Activated naive CD8-positive, alpha-beta T cell treated with anti-CD3 and anti-CD28 coated beads, Interleukin-2, amount 10 ng/mL, durations not matched to agents 7 days and 5 days (primary cell): ENCODE data around the gene TTC38. TPM values are rescaled to one million over a fixed set of nuclear protein-coding genes. Genes with fewer than 3 reads are reported as not detected.
"Not testable (repeated sequence)": the region's sequence is repeated elsewhere in the genome, so short reads cannot be mapped to it uniquely, and the experiment has no call there.

Source experiments
- ATAC-seq: fragments of 150-1000 bp; cut with Tn5 transposase; one replicate; pipeline ENCODE4 v1.10.0; 2021; ENCODE audit warnings: low read depth, moderate library complexity
- POLR2A ChIA-PET: fragments of 350-600 bp; sonication (Branson Sonifier 250); formaldehyde crosslinking; loops from one replicate; lab custom pipeline; 2021; ENCODE audit warnings: antibody characterized with exemption; lab: Charles Lee
- DNase-seq: peaks from one replicate; pipeline ENCODE4 v3.0.0; 2021
- H3K27ac Mint-ChIP-seq: one replicate; pipeline ENCODE4 v1.8.0; 2022; ENCODE audit warnings: mild to moderate bottlenecking, mixed read lengths
- H3K27me3 Mint-ChIP-seq: one replicate; pipeline ENCODE4 v1.8.0; 2022; ENCODE audit warnings: mild to moderate bottlenecking, moderate library complexity, mixed read lengths
- H3K36me3 Mint-ChIP-seq: one replicate; pipeline ENCODE4 v1.8.0; 2021; ENCODE audit warnings: mild to moderate bottlenecking, mixed read lengths
- H3K4me1 Mint-ChIP-seq: one replicate; pipeline ENCODE4 v1.8.0; 2021; ENCODE audit warnings: mixed read lengths
- H3K4me3 Mint-ChIP-seq: one replicate; pipeline ENCODE4 v1.8.0; 2022; ENCODE audit warnings: mild to moderate bottlenecking, moderate library complexity, mixed read lengths
- H3K9me3 Mint-ChIP-seq: one replicate; pipeline ENCODE4 v1.8.0; 2021; ENCODE audit warnings: mixed read lengths
- total RNA-seq, 2 experiments: library from RNA; stranded (reverse); gene quantifications; one replicate each; pipeline ENCODE4 v1.2.3, GENCODE V29; 2021

Gene TTC38
- total RNA-seq, 2 experiments from 2014 or later = 24.3 to 25.0 TPM

DNA sequence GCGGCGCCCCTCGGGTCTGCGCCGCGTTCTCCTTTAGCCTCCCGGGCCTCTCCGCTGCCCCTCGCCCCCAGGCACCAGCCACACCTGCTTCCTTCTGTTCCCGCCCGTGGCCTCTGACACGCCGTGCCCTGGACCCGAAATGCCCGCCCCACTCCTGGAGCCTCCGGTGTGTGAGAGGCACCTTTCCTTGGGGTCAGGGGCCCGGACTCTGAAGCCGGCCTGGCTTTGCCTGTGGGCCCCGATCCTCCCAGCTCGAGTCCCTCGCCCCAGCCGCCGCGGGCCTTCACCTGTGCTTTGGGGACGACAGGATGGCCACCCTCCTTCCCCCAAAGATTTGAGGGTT lies 17.1 kb upstream of the TTC38 start:
- ATAC-seq = peak; percentile 1
- no peaks in the 10 kb centered on the region for H3K9me3 Mint-ChIP-seq
- DNase-seq = no peak
- no peaks in the 10 kb centered on the region for H3K36me3 Mint-ChIP-seq
- H3K27ac Mint-ChIP-seq = peak overlapping the region; percentile 86
- H3K4me1 Mint-ChIP-seq = peaks cover 21% of the 10 kb centered on the region
- POLR2A ChIA-PET = interaction anchor here (0.8 to 1.5 kb wide), 11 partner anchors 11 to 101 kb away, joined by 3 to 12 read pairs (median 7); partner anchors contain the start of genes GTSE1, TRMU and TTC38
- no peaks in the 10 kb centered on the region for H3K27me3 Mint-ChIP-seq
- H3K4me3 Mint-ChIP-seq = peak overlapping the region; percentile 85

DNA sequence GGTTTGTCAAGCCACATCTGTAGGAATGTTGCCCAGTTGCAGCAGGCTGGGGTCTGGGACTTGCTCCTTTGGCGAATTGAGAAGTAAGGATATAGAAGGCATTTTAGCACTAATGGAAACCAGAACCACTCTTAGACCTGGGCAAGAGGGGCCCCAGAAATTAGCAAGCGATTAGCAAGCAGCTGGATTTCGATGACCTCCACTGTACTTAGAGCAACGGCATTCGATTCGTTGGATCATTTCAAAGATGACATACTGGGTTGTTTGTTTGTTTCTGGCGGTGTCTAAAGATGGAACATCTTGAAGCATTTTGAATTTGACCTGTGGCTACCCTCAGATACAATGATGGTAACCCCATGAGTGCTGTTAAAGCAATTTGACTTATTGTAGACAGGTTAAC lies 16.5 kb upstream of the TTC38 start:
- H3K27me3 Mint-ChIP-seq = no peaks in the 10 kb centered on the region
- H3K9me3 Mint-ChIP-seq = no peaks in the 10 kb centered on the region
- H3K27ac Mint-ChIP-seq = peak overlapping the region; percentile 67
- H3K4me3 Mint-ChIP-seq = peak overlapping the region; percentile 85
- POLR2A ChIA-PET = no interaction called here
- no peak for ATAC-seq
- peaks cover 21% of the 10 kb centered on the region for H3K4me1 Mint-ChIP-seq
- DNase-seq = no peak
- no peaks in the 10 kb centered on the region for H3K36me3 Mint-ChIP-seq

DNA sequence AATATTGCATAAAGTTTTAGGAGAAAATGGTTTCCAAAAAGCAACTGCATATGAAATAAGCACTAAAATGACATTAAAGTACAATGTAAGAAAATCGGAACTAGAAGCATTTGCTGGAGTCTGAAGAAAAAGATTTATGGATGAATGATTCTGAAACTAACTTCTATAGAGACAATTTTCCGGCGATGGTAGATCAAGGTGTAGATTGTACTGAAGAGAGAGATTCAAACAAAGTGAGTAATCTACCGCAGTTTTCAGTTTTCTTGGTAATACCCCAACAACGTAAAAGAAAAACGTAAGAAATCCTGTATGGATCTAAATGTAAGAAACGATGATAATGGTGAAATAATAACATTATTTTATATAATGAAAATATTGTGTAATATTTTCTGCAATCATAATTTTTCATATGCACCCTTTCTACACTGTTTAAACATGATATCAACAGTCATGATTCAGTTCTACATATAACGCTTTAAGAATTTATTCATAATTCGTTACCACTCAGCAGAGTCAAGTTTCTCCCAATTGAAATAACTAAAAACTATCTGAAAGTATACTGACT lies 15.9 kb upstream of the TTC38 start:
- DNase-seq (no peak), ATAC-seq (no peak)
- POLR2A ChIA-PET = no interaction called here
- Mint-ChIP-seq H3K9me3 (no peaks in the 10 kb centered on the region), H3K36me3 (no peaks in the 10 kb centered on the region), H3K4me3 (peak overlapping the region; percentile 17), H3K27me3 (peaks cover 3% of the 10 kb centered on the region), H3K27ac (no peak overlapping the region), H3K4me1 (peaks cover 20% of the 10 kb centered on the region)

DNA sequence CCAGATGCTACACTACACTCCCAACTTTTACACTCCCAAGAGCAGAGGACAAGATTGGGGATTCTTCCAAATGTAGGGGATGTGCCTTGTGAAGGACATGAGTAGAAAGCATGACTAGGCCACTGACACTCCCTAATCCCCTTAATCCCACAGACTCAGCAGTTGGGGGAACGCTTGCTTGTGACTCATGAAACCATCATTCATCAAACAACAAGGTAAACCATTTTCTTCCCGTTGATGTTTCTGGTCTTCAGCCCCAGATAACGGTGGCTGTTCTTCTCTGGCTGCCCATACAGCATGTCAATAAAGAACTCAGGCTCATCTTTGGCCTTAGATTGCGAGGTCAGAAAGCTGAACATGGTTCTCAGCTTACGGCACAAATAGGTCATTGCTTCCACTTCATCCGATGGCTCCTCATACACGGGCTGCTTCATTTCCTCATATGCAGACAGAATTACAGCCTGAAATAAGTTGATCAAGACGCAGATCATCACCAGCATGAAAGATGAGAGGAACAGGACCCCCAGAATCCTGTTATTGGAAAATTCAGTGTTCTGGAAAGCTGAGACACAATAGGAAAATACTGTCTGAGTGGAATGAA lies 11.3 kb upstream of the TTC38 start:
- Mint-ChIP-seq H3K36me3 (no peaks in the 10 kb centered on the region), H3K4me3 (no peak overlapping the region), H3K27ac (no peak overlapping the region), H3K27me3 (peaks cover 40% of the 10 kb centered on the region), H3K4me1 (peaks cover 12% of the 10 kb centered on the region), H3K9me3 (peaks cover 5% of the 10 kb centered on the region)
- ATAC-seq = no peak
- no peak for DNase-seq
- POLR2A ChIA-PET = interaction anchor here (1.4 kb wide), 1 partner anchor 11 kb away, joined by 4 read pairs; the partner anchor contains the start of gene TTC38

DNA sequence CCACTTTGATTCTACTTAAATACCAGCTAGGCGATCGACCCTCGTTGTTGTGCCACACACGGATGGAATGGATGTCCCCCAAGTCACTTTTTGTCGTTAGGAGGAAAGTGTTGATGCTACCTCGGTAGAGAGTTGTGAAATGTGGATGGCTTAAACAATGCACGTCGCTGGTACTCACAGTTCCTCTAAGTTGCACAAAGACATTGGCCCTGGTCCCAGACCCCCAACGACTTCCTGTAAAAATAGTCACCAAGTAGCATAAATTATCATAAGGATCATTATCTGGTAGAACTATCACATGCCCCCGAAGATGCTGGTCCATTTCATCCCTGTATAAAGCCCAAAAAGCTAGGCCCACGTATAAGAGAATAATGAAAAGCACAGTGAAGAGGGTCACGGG lies 8.4 kb upstream of the TTC38 start:
- ATAC-seq = no peak
- peaks cover 7% of the 10 kb centered on the region for H3K9me3 Mint-ChIP-seq
- no peak overlapping the region for H3K27ac Mint-ChIP-seq
- DNase-seq = no peak
- H3K4me3 Mint-ChIP-seq = no peak overlapping the region
- peaks cover 3% of the 10 kb centered on the region for H3K4me1 Mint-ChIP-seq
- H3K27me3 Mint-ChIP-seq = peaks cover 63% of the 10 kb centered on the region
- H3K36me3 Mint-ChIP-seq = peaks cover 6% of the 10 kb centered on the region
- POLR2A ChIA-PET = interaction anchor here (1.5 to 1.9 kb wide), 2 partner anchors 9 kb away, joined by 4 read pairs; partner anchors contain the start of genes CDPF1 and TTC38

DNA sequence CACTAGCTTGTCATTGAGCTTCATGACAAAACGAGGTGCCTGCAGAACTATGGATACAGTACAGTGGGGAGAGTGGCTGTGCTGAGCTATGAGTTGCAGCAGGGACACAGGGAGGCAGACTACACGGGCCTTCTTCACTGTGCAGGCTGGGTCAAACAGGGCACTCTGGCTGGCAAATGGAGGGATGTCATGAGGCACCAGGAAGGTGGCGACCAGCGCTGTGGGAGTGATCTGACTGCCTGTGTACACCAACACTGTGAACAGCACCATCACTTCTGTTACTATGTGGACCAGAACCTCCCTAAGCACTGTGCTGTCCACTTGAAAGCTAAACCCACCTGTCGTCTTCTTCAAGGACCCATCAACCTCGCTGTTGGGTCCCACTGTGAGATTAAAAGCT lies 7.8 kb upstream of the TTC38 start:
- ATAC-seq = no peak
- H3K27ac Mint-ChIP-seq = no peak overlapping the region
- POLR2A ChIA-PET = interaction anchor here (1.5 to 1.9 kb wide), 2 partner anchors 8 to 10 kb away, joined by 4 read pairs; partner anchors contain the start of genes CDPF1 and TTC38
- no peak overlapping the region for H3K4me3 Mint-ChIP-seq
- peaks cover 64% of the 10 kb centered on the region for H3K27me3 Mint-ChIP-seq
- DNase-seq = no peak
- no peaks in the 10 kb centered on the region for H3K4me1 Mint-ChIP-seq
- H3K9me3 Mint-ChIP-seq = peaks cover 10% of the 10 kb centered on the region
- H3K36me3 Mint-ChIP-seq = peaks cover 8% of the 10 kb centered on the region

DNA sequence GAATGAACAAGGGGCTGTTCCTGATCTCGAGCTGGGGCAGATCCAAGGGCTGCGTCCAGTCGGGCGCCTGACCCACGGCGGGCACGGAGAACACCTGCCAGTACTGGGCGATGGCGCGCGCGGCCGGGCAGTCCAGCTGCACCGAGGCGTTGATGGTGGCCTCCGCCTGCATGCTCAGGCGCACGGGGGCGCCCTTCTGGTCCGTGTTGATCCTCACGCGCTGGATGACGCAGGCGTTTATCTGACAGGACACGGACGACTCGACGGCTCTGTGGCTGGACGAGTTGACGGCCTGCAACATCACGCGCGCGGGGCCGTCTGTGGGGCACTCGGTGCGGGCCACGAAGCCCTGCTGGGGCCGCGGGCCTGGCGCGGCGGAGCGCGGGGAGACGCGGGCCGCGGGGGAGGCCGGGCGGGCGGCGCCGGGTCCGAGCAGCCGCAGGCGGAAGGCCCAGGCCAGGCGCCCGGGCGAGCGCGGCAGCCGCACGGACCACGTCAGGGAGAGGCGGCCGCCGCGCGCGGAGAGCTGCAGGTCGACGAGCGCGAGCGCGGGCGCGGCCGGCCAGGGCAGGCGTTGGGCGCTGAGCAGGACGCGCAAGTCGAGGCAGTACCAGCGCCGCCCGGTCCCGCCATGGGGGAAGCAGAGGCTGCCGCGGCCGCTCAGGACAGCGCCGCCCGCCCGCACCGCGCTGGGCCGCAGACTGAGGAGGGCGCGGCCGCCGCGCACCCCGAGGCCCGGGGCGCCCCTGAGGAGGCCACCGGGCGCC lies 5.2 kb upstream of the TTC38 start:
- peak; percentile 60 for ATAC-seq
- peak overlapping the region; percentile 47 for H3K4me3 Mint-ChIP-seq
- H3K27me3 Mint-ChIP-seq = peaks cover 70% of the 10 kb centered on the region
- no peak overlapping the region for H3K27ac Mint-ChIP-seq
- H3K9me3 Mint-ChIP-seq = peaks cover 15% of the 10 kb centered on the region
- POLR2A ChIA-PET = no interaction called here
- peaks cover 6% of the 10 kb centered on the region for H3K4me1 Mint-ChIP-seq
- DNase-seq = peak; percentile 51
- peaks cover 14% of the 10 kb centered on the region for H3K36me3 Mint-ChIP-seq

DNA sequence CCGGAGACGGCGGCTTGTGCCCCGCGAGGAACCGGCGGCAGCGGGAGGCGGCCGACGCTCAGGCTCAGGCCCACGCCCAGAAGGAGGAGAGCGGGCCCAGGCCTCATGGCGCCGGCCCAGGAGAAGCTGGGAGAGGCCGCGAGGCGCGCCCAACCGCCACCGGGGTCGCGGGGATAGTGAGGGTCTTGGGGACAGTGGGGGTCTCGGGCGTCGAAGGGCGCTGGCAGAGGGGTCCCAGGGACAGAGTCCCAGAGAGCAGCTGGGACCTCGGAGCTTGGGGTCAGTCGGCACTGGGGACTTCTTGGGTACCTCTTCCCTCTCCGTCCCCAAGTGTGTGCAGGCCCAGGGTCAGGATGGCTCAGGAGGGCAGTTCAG lies 4.6 kb upstream of the TTC38 start, which contains the start of gene PKDREJ:
Gene PKDREJ (minus strand): TSS at position 128 of the 375 bp plus-strand sequence. CDS start 21 bp downstream, at position 107.
- no peak within 1 kb of the TSS for H3K27ac Mint-ChIP-seq
- H3K4me1 Mint-ChIP-seq = peaks cover 7% of the 10 kb centered on the region
- ATAC-seq (no peak), DNase-seq (no peak)
- H3K27me3 Mint-ChIP-seq = peaks cover 64% of the 10 kb centered on the region
- H3K36me3 Mint-ChIP-seq = peaks cover 14% of the 10 kb centered on the region
- POLR2A ChIA-PET = interaction anchor here (0.7 kb wide), 1 partner anchor 33 kb away, joined by 3 read pairs; the partner anchor contains the start of gene GTSE1
- peaks cover 10% of the 10 kb centered on the region for H3K9me3 Mint-ChIP-seq
- peak within 1 kb of the TSS; percentile 53 for H3K4me3 Mint-ChIP-seq

DNA sequence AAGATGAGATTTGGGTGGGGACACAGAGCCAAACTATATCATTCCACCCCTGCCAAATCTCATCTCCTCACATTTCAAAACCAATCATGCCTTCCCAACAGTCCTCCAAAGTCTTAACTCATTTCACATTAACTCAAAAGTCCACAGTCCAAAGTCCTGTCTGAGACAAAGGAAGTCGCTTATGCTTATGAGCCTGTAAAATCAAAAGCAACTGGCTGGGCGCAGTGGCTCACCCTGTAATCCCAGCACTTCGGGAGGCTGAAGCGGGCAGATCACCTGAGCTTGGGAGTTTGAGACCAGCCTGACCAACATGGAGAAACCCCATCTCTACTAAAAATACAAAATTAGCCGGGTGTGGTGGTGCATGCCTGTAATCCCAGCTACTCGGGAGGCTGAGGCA lies 3.3 kb upstream of the TTC38 start:
- H3K27ac Mint-ChIP-seq, H3K4me3 Mint-ChIP-seq, DNase-seq, ATAC-seq, POLR2A ChIA-PET: not testable (repeated sequence)
- peaks cover 11% of the 10 kb centered on the region for H3K4me1 Mint-ChIP-seq
- H3K9me3 Mint-ChIP-seq = peaks cover 10% of the 10 kb centered on the region
- H3K36me3 Mint-ChIP-seq = peaks cover 14% of the 10 kb centered on the region
- peaks cover 57% of the 10 kb centered on the region for H3K27me3 Mint-ChIP-seq

DNA sequence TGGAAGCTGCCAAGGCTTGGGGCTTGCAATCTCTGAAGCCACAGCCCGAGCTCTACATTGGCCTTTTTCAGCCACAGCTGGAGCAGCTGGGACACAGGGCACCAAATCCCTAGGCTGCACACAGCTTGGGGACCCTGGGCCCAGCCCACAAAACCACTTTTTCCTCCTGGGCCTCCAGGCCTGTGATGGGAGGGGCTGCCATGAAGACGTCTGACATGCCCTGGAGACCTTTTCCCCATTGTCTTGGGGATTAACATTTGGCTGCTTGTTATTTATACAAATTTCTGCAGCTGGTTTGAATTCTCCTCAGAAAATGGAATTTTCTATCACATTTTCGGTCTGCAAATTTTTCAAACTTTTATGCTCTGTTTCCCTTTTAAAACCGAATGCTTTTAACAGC lies 2.2 kb upstream of the TTC38 start:
- H3K27me3 Mint-ChIP-seq = peaks cover 46% of the 10 kb centered on the region
- DNase-seq, ATAC-seq, H3K4me3 Mint-ChIP-seq, H3K27ac Mint-ChIP-seq, POLR2A ChIA-PET: not testable (repeated sequence)
- H3K4me1 Mint-ChIP-seq = peaks cover 17% of the 10 kb centered on the region
- H3K9me3 Mint-ChIP-seq = peaks cover 10% of the 10 kb centered on the region
- peaks cover 19% of the 10 kb centered on the region for H3K36me3 Mint-ChIP-seq

DNA sequence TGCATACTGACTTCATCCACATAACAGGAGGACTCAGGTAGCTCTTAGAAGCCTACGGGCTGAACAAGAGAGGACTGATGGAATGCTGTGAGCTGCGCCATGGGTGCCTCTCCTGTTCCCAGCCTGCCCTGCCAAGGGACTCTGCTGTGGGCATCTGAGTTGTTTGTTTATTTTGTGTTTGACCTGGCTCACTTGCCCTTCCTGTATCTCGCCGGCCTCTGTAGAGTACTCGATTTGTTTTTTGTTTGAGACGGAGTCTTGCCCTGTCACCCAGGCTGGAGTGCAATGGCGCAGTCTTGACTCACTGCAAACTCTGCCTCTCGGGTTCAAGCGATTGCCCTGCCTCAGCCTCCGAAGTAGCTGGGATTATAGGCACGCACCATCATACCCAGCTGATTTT lies 1.8 kb downstream of the TTC38 start:
- H3K4me3 Mint-ChIP-seq = peak overlapping the region; percentile 62
- POLR2A ChIA-PET = interaction anchor here (1.2 to 2.7 kb wide), 4 partner anchors 18 to 35 kb away, joined by 4 to 11 read pairs (median 6); partner anchors contain the start of genes CDPF1 and GTSE1

DNA sequence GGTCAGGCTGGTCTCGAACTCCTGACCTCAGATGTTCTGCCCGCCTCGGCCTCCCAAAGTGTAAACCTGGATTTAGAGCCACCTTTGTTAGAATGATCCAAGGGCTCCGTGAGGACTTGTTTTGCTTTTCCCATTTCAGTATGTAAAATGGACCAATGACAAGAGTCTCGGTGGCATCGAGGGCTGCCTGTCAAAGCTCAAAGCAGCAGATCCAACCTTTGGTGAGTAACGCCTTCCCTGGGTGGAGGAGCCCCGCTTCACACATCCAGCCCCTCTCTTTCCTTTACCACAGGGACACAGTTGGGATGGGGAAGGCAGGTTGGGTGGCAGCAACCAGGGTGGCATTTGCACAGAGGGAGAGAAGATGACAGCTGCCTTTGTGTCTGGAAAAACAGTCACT lies 4.4 kb downstream of the TTC38 start:
- H3K36me3 Mint-ChIP-seq = peaks cover 33% of the 10 kb centered on the region
- no peak for ATAC-seq
- peaks cover 2% of the 10 kb centered on the region for H3K9me3 Mint-ChIP-seq
- POLR2A ChIA-PET = no interaction called here
- no peaks in the 10 kb centered on the region for H3K27me3 Mint-ChIP-seq
- no peak for DNase-seq
- H3K4me3 Mint-ChIP-seq = no peak overlapping the region
- H3K4me1 Mint-ChIP-seq = peaks cover 20% of the 10 kb centered on the region
- no peak overlapping the region for H3K27ac Mint-ChIP-seq

More for the DNA sequence above, 1.8 kb downstream of the TTC38 start:
- peaks cover 18% of the 10 kb centered on the region for H3K36me3 Mint-ChIP-seq
- H3K27me3 Mint-ChIP-seq = peaks cover 14% of the 10 kb centered on the region
- H3K9me3 Mint-ChIP-seq = peaks cover 6% of the 10 kb centered on the region
- peaks cover 17% of the 10 kb centered on the region for H3K4me1 Mint-ChIP-seq
- DNase-seq (no peak), ATAC-seq (no peak)
- no peak overlapping the region for H3K27ac Mint-ChIP-seq

DNA sequence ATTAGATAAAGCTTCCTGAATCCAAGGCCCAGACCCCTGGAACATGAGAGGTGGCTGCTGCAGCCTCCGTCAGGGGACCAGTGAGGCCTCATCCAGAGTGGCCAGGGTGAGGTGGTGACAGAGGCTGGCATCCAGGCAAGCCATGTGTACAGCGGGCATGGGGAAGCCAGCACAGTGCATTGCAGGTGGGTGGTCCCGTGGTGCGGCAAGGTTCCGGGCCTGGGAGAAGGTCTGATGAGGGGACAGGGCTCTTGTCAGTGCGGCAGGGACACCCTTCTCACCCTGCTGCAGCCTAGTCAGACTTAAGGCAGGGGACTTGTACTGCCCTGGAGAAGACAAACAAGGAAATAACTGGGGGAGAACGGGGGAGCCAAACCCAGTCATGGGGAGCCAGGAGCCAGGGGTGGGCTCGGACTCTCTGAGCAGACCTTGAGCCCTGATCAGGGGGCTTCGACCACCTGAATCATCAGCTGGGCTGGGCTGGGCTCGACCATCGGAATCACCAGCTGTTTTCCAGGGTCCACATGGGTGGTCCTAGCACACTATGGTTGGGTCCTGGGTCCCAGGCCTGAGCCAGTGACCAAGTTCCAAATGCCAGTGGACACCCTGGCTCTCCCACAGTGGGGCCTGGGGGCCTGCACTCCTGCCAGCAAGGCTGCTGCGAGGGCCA lies 5.1 kb downstream of the TTC38 start:
- DNase-seq (no peak), ATAC-seq (no peak)
- peaks cover 2% of the 10 kb centered on the region for H3K9me3 Mint-ChIP-seq
- peaks cover 35% of the 10 kb centered on the region for H3K36me3 Mint-ChIP-seq
- POLR2A ChIA-PET = no interaction called here
- H3K27me3 Mint-ChIP-seq = no peaks in the 10 kb centered on the region
- no peak overlapping the region for H3K4me3 Mint-ChIP-seq
- no peak overlapping the region for H3K27ac Mint-ChIP-seq
- peaks cover 15% of the 10 kb centered on the region for H3K4me1 Mint-ChIP-seq
